H1 (cell line): ENCODE results near the gene DTX3. TPM values are rescaled to one million over a fixed set of nuclear protein-coding genes. Genes with fewer than 3 reads are reported as not detected.

ENCODE experiments used
- BRCA1 ChIP-seq: IDR thresholded peaks from 2 replicates; pipeline ENCODE4 v1.6.1; 2012; ENCODE audit warnings: low read depth, low read length, improper control_type of control experiment
- MAFK ChIP-seq: IDR thresholded peaks from 2 replicates; pipeline ENCODE4 v1.6.1; 2012; ENCODE audit warnings: low read depth, mild to moderate bottlenecking, improper control_type of control experiment, low read length
- PHF8 ChIP-seq: fragments of 200-600 bp; sonication (generic); conservative IDR thresholded peaks from 2 replicates; pipeline ENCODE4 v1.7.1; 2012; ENCODE audit warnings: low read depth, mild to moderate bottlenecking, inconsistent platforms, low read length, moderate library complexity
- RNF2 ChIP-seq: fragments of 200-900, 300-1000 bp; sonication (generic); IDR thresholded peaks from 2 replicates; pipeline ENCODE4 v1.7.1; 2016; ENCODE audit warnings: borderline replicate concordance, low read depth, mild to moderate bottlenecking, antibody characterized with exemption, low read length; ENCODE audit not compliant: poor library complexity, severe bottlenecking; ENCODE audit errors: missing control alignments
- SAP30 ChIP-seq: fragments of 300-600 bp; sonication (generic); IDR thresholded peaks from 2 replicates; pipeline ENCODE4 v1.7.1; 2012; ENCODE audit warnings: low read length, moderate library complexity, mild to moderate bottlenecking, inconsistent platforms; ENCODE audit not compliant: insufficient read depth, insufficient replicate concordance
- TAF7 ChIP-seq: optimal IDR thresholded peaks from 2 replicates; pipeline ENCODE3; 2011; ENCODE audit warnings: low read depth, mild to moderate bottlenecking, inconsistent platforms, low read length, moderate library complexity, borderline replicate concordance
- polyA plus RNA-seq, 7 experiments: library from polyadenylated mRNA; depleted of rRNA in 3 of 7; stranded (reverse) in 5 of 7; unstranded in 2 of 7; fragments of >200 nt in 5 of 7; fragments of 200-250 nt in 2 of 7; gene quantifications; 1 replicate in 5 of 7; 2 replicates in 1 of 7; 4 replicates in 1 of 7; pipeline versions ENCODE4 v1.2.1 to v1.2.3, GENCODE V29; 2011 to 2013; ENCODE audit warnings: missing spikeins in 2 of 7, mixed read lengths in 2 of 7
- total RNA-seq: library from RNA; stranded (reverse); fragmentation: NEBNext Ultra II Directional; extraction: Animal tissue kit (Norgen Biotek cat#: 25700); gene quantifications from 2 replicates; pipeline ENCODE4 v1.2.1, GENCODE V29; 2021

The DTX3 gene
- total and polyA plus RNA-seq, 2 of the 8 experiments (the other 6 are each of a cell fraction or from before 2014, with no cell fraction given), result 41.8 to 92.5 TPM

- no peak for TF ChIP-seq MAFK
- no peak for TF ChIP-seq RNF2
- TF ChIP-seq PHF8, result no peak
- TF ChIP-seq TAF7, result no peak
- TF ChIP-seq SAP30, result no peak
- TF ChIP-seq BRCA1, result no peak
These were observed 22.4 kb downstream of the DTX3 start (continued) for GRCh38 chr12:57626921-57627445.
